ENCODE measurements around the gene ZNF593OS.

DNA sequence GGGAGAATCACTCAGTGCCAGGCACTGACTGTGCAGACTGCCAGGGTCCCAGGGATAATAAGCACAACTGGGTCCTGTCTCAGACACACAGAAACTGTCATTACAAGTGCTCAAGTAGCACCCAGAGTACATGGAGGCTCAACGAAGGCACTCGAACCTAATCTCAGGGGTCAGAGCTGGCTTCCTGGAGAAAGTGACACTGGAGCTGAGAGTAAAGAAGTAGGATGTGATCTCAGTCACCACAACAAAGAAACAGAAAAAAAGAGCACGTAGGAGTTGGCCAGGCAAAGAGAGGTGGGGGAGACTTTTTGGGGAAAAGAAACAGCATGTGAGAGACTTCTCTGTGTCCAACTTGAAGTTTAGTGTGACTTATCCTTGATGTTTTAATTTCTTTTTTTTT is 20.1 kb upstream of the ZNF593OS start:
- TF ChIP-seq, protein P1, sequence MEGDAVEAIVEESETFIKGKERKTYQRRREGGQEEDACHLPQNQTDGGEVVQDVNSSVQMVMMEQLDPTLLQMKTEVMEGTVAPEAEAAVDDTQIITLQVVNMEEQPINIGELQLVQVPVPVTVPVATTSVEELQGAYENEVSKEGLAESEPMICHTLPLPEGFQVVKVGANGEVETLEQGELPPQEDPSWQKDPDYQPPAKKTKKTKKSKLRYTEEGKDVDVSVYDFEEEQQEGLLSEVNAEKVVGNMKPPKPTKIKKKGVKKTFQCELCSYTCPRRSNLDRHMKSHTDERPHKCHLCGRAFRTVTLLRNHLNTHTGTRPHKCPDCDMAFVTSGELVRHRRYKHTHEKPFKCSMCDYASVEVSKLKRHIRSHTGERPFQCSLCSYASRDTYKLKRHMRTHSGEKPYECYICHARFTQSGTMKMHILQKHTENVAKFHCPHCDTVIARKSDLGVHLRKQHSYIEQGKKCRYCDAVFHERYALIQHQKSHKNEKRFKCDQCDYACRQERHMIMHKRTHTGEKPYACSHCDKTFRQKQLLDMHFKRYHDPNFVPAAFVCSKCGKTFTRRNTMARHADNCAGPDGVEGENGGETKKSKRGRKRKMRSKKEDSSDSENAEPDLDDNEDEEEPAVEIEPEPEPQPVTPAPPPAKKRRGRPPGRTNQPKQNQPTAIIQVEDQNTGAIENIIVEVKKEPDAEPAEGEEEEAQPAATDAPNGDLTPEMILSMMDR (IDR thresholded peaks at IDR 0.05) = no peak
- no peak for TF ChIP-seq POLR2A (IDR thresholded peaks at IDR 0.05)

Measured in uterus (tissue), 2 donors.